HCT116 (cell line): ENCODE data around the gene LMNA. TPM values are rescaled to one million over a fixed set of nuclear protein-coding genes. Genes with fewer than 3 reads are reported as not detected.

Experiments used
- ATAC-seq: fragments of 200-7000 bp; cut with Tn5 transposase; 2 replicates; pipeline ENCODE4 v1.9.1; 2020; ENCODE audit warnings: mild to moderate bottlenecking, moderate library complexity
- BruUV-seq: library from RNA; stranded (reverse); fragments of 400-500 nt; replicated peaks from 2 replicates; lab custom pipeline; 2021; lab: Mats Ljungman, UMichigan
- CTCF ChIA-PET: fragments of 300-600 bp; sonication (Branson Sonifier 250); formaldehyde crosslinking; loops from one replicate; lab custom pipeline; 2021; ENCODE audit warnings: antibody characterized with exemption; lab: Charles Lee
- POLR2A ChIA-PET: fragments of 300-600, 350-600 bp; sonication (Branson Sonifier 250); formaldehyde crosslinking; loops from one replicate; lab custom pipeline; 2021; ENCODE audit warnings: antibody characterized with exemption; lab: Charles Lee
- RAD21 ChIA-PET, 2 experiments: fragments of 300-600 bp; sonication (Branson Sonifier 250); formaldehyde crosslinking; loops; one replicate each; lab custom pipeline; 2023; ENCODE audit warnings: low total read pairs in 2 of 2; ENCODE audit not compliant: uncharacterized antibody in 2 of 2, unreplicated experiment in 2 of 2, low non-redundant PET in 1 of 2; lab: Charles Lee
- DNase-seq: peaks from one replicate; pipeline ENCODE4 v3.0.0-alpha.2; 2010; ENCODE audit warnings: low read depth, low spot score
- H2AFZ ChIP-seq: fragments of 200-600 bp; shearing (Covaris generic), sonication (generic); 2 replicates; pipeline ENCODE4 v1.6.1; 2017; ENCODE audit warnings: low read depth, mixed run types, mixed read lengths, antibody characterized with exemption, low read length; ENCODE audit not compliant: poor library complexity, severe bottlenecking
- H3K27ac ChIP-seq: 2 replicates; pipeline ENCODE4 v1.5.1; 2012; ENCODE audit warnings: low read depth, low read length
- H3K27me3 ChIP-seq: fragments of 200-600 bp; sonication (generic); 2 replicates; pipeline ENCODE4 v1.6.1; 2016; ENCODE audit warnings: mixed run types, low read length, mixed read lengths; ENCODE audit not compliant: insufficient read depth
- H3K36me3 ChIP-seq, 2 experiments: fragments of 200-500 bp in 1 of 2; fragments of 200-600 bp in 1 of 2; sonication (Bioruptor generic) in 1 of 2; sonication (generic) in 1 of 2; 2 replicates each; pipeline versions ENCODE4 v1.5.1 to v1.6.1; 2014 to 2016; ENCODE audit warnings: low read length in 2 of 2, inconsistent platforms in 1 of 2, mixed read lengths in 1 of 2, mixed run types in 1 of 2; ENCODE audit not compliant: insufficient read depth in 2 of 2, control insufficient read depth in 1 of 2
- H3K4me1 ChIP-seq, 2 experiments: fragments of 200-600 bp in 1 of 2; sonication (generic) in 1 of 2; 2 replicates each; pipeline versions ENCODE4 v1.5.1 to v1.6.1; 2012 to 2017; ENCODE audit warnings: low read length in 2 of 2, inconsistent platforms in 1 of 2, mild to moderate bottlenecking in 1 of 2, mixed read lengths in 1 of 2, mixed run types in 1 of 2, moderate library complexity in 1 of 2; ENCODE audit not compliant: insufficient read depth in 2 of 2, control insufficient read depth in 1 of 2
- H3K4me2 ChIP-seq: fragments of 200-600 bp; sonication (generic); 2 replicates; pipeline ENCODE4 v1.6.1; 2017; ENCODE audit warnings: mixed run types, low read length, mixed read lengths
- H3K4me3 ChIP-seq, 2 experiments: fragments of 200-600 bp in 1 of 2; sonication (generic) in 1 of 2; replicated peaks in 1 of 2; 2 replicates each; pipeline ENCODE4 v1.5.1; 2011 to 2016; ENCODE audit warnings: low read length in 2 of 2, control low read depth in 1 of 2, low read depth in 1 of 2, mild to moderate bottlenecking in 1 of 2, mixed read lengths in 1 of 2, mixed run types in 1 of 2
- H3K79me2 ChIP-seq: fragments of 200-600 bp; sonication (generic); 2 replicates; pipeline ENCODE4 v1.6.1; 2017; ENCODE audit warnings: mild to moderate bottlenecking, mixed run types, low read length, moderate library complexity, mixed read lengths; ENCODE audit not compliant: insufficient read depth
- H3K9ac ChIP-seq: fragments of 200-600 bp; sonication (generic); 2 replicates; pipeline ENCODE4 v1.6.1; 2016; ENCODE audit warnings: low read length, mixed read lengths
- H3K9me2 ChIP-seq: fragments of 200-600 bp; sonication (generic), shearing (Covaris generic); 2 replicates; pipeline ENCODE4 v1.6.1; 2017; ENCODE audit warnings: mixed run types, mild to moderate bottlenecking, moderate library complexity; ENCODE audit not compliant: insufficient read depth
- H3K9me3 ChIP-seq, 2 experiments: fragments of 200-500 bp in 1 of 2; fragments of 200-600 bp in 1 of 2; sonication (Bioruptor generic) in 1 of 2; sonication (generic) in 1 of 2; 2 replicates each; pipeline ENCODE4 v1.6.1; 2014 to 2017; ENCODE audit warnings: low read length in 2 of 2, mixed read lengths in 2 of 2, inconsistent platforms in 1 of 2, low read depth in 1 of 2, mild to moderate bottlenecking in 1 of 2, mixed run types in 1 of 2, moderate library complexity in 1 of 2; ENCODE audit not compliant: control insufficient read depth in 1 of 2, insufficient read depth in 1 of 2
- H4K20me1 ChIP-seq: fragments of 200-600 bp; sonication (generic), shearing (Covaris generic); 2 replicates; pipeline ENCODE4 v1.6.1; 2017; ENCODE audit warnings: mixed run types, mild to moderate bottlenecking, moderate library complexity; ENCODE audit not compliant: insufficient read depth
- CEBPB ChIP-seq: IDR thresholded peaks from 2 replicates; pipeline ENCODE4 v1.6.1; 2012; ENCODE audit warnings: low read depth
- EGR1 ChIP-seq: IDR thresholded peaks from 2 replicates; pipeline ENCODE4 v1.6.1; 2012; ENCODE audit warnings: low read depth
- ELF1 ChIP-seq: IDR thresholded peaks from 2 replicates; pipeline ENCODE4 v1.6.1; 2012; ENCODE audit warnings: low read depth, borderline replicate concordance
- EZH2 ChIP-seq: fragments of 200-600 bp; sonication (generic); IDR thresholded peaks from 2 replicates; pipeline ENCODE4 v1.6.1; 2017; ENCODE audit warnings: antibody characterized with exemption, mixed run types
- EZH2phosphoT487 ChIP-seq: fragments of 200-600 bp; IDR thresholded peaks from 2 replicates; pipeline ENCODE4 v1.6.1; 2018; ENCODE audit warnings: antibody characterized with exemption, borderline replicate concordance
- FOSL1 ChIP-seq: IDR thresholded peaks from 2 replicates; pipeline ENCODE4 v1.6.1; 2012; ENCODE audit warnings: low read depth
- JUND ChIP-seq: IDR thresholded peaks from 2 replicates; pipeline ENCODE4 v1.6.1; 2012
- POLR2AphosphoS5 ChIP-seq: IDR thresholded peaks from 2 replicates; pipeline ENCODE4 v1.6.1; 2011; ENCODE audit warnings: mild to moderate bottlenecking, low read depth, low read length, moderate library complexity
- RAD21 ChIP-seq: IDR thresholded peaks from 2 replicates; pipeline ENCODE4 v1.6.1; 2012; ENCODE audit warnings: low read depth, mild to moderate bottlenecking
- SIN3A ChIP-seq: IDR thresholded peaks from 2 replicates; pipeline ENCODE4 v1.6.1; 2012; ENCODE audit warnings: low read depth
- SRF ChIP-seq: IDR thresholded peaks from 2 replicates; pipeline ENCODE4 v1.6.1; 2012; ENCODE audit warnings: low read depth
- TCF7L2 ChIP-seq: IDR thresholded peaks from 2 replicates; pipeline ENCODE4 v1.7.0; 2011; ENCODE audit warnings: borderline replicate concordance, inconsistent platforms; ENCODE audit not compliant: insufficient read depth, insufficient read length; ENCODE audit errors: extremely low read depth
- YY1 ChIP-seq: IDR thresholded peaks from 2 replicates; pipeline ENCODE4 v1.6.1; 2011; ENCODE audit warnings: low read length, low read depth, moderate library complexity, mild to moderate bottlenecking; ENCODE audit not compliant: insufficient replicate concordance; ENCODE audit errors: extremely low read depth
- intact Hi-C: fragments of 100-400 bp; cut with micrococcal nuclease; formaldehyde crosslinking; loops from 2 replicates; pipeline ENCODE4 v1.10.0; 2022
- total RNA-seq: library from RNA; stranded (reverse); gene quantifications from one replicate; pipeline ENCODE4 v1.2.1, GENCODE V29; 2021; ENCODE audit not compliant: unreplicated experiment
- TF ChIP-seq, protein P1 (sequence below): IDR thresholded peaks from 2 replicates; pipeline ENCODE4 v1.6.1; 2012
- TF ChIP-seq, protein P2 (sequence below), 3 experiments: fragments of 200-600 bp in 1 of 3; sonication (generic) in 1 of 3; IDR thresholded peaks in 2 of 3; conservative IDR thresholded peaks in 1 of 3; 2 replicates each; pipeline ENCODE4 v1.5.1; 2012 to 2017; ENCODE audit warnings: low read depth in 2 of 3, low read length in 2 of 3, antibody characterized with exemption in 1 of 3, borderline replicate concordance in 1 of 3, control low read depth in 1 of 3, mild to moderate bottlenecking in 1 of 3, mixed read lengths in 1 of 3, mixed run types in 1 of 3, moderate library complexity in 1 of 3; ENCODE audit not compliant: insufficient read depth in 1 of 3
- TF ChIP-seq, protein P3 (sequence below): IDR thresholded peaks from 2 replicates; pipeline ENCODE4 v1.6.1; 2012; ENCODE audit warnings: low read depth
- TF ChIP-seq, protein P4 (sequence below): IDR thresholded peaks from 2 replicates; pipeline ENCODE4 v1.6.1; 2012
- TF ChIP-seq, protein P5 (sequence below): IDR thresholded peaks from 2 replicates; pipeline ENCODE4 v1.6.1; 2011; ENCODE audit warnings: mild to moderate bottlenecking, low read length, moderate library complexity; ENCODE audit not compliant: insufficient replicate concordance; ENCODE audit errors: extremely low read depth

Gene LMNA
- total RNA-seq, 1 experiment from 2014 or later, result 528 TPM

DNA sequence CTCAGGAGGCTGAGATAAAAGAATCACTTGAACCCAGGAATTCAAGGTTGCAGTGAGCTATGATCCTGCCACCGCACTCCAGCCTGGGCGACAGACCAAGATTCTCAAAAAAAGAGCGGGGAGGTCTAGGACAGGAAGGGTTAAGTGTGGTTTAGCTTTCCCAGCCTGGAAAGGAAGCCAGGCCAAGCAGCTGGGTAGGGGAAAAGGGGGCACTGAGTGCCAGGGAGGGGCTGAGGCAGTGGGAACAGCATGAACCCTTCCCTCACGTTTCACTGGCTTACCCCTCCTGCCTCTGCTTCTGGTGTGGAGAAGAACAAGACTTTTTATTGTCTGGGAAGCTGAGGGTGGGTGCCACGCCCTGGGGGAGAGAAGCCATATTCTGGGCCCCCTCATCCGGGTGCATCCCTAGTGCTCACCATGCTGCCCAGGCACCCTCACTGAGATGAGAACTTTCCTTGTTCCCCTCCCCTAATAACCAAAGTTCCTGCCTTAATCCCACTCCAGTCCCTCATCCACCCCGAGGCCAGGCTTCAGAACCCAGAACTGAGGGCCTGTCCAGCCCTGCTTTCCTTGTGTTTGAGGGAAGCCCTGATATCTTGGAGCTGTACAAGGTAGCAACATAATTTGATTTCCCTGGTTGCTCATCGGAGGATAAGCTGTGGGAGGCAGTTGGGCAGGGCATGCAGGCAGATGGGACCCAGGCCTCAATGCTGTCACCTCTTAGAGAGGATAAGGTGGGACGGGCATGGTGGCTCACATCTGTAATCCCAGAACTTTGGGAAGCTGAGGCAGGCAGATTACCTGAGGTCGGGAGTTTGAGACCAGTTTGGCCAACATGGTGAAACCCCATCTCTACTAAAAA lies 2.0 kb upstream of the LMNA start:
- Histone ChIP-seq H3K36me3 (no peaks in the 10 kb centered on the region), H3K9ac (peak overlapping the region; percentile 42), H3K9me2 (no peaks in the 10 kb centered on the region), H3K9me3 (no peaks in the 10 kb centered on the region), H2AFZ (no peak overlapping the region), H3K27me3 (no peaks in the 10 kb centered on the region), H3K4me1 (peaks cover 51 to 77% of the 10 kb centered on the region in 2 experiments), H3K4me3 (no peak overlapping the region), H3K27ac (peak overlapping the region; percentile 41), H4K20me1 (no peaks in the 10 kb centered on the region; the same call in 1 of the 2 replicates), H3K79me2 (peaks cover 30% of the 10 kb centered on the region), H3K4me2 (peak overlapping the region; percentile 47)
- RAD21 ChIA-PET, result no interaction called here
- BruUV-seq, result no TSS peak
- POLR2A ChIA-PET, result interaction anchor here (1.0 to 5.3 kb wide), 4 partner anchors 9 to 18 kb away, joined by 3 to 50 read pairs (median 18); no protein-coding TSS in a partner anchor
- intact Hi-C loops, result no loop called here
- DNase-seq (no peak), ATAC-seq (no peak)
- CTCF ChIA-PET, result interaction anchor here (0.9 to 5.5 kb wide), 8 partner anchors 9 to 112 kb away, joined by 3 to 22 read pairs (median 6); no protein-coding TSS in a partner anchor
- TF ChIP-seq EGR1 (no peak), SRF (no peak), CEBPB (no peak), EZH2 (no peak), TCF7L2 (no peak), FOSL1 (no peak), JUND (no peak), EZH2phosphoT487 (no peak), YY1 (no peak), RAD21 (no peak), POLR2AphosphoS5 (no peak), ELF1 (no peak), SIN3A (no peak)
- TF ChIP-seq, protein P1, sequence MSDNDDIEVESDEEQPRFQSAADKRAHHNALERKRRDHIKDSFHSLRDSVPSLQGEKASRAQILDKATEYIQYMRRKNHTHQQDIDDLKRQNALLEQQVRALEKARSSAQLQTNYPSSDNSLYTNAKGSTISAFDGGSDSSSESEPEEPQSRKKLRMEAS, result no peak
- TF ChIP-seq, protein P2, sequence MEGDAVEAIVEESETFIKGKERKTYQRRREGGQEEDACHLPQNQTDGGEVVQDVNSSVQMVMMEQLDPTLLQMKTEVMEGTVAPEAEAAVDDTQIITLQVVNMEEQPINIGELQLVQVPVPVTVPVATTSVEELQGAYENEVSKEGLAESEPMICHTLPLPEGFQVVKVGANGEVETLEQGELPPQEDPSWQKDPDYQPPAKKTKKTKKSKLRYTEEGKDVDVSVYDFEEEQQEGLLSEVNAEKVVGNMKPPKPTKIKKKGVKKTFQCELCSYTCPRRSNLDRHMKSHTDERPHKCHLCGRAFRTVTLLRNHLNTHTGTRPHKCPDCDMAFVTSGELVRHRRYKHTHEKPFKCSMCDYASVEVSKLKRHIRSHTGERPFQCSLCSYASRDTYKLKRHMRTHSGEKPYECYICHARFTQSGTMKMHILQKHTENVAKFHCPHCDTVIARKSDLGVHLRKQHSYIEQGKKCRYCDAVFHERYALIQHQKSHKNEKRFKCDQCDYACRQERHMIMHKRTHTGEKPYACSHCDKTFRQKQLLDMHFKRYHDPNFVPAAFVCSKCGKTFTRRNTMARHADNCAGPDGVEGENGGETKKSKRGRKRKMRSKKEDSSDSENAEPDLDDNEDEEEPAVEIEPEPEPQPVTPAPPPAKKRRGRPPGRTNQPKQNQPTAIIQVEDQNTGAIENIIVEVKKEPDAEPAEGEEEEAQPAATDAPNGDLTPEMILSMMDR (IDR thresholded peaks at IDR 0.05 in 2 of 3, conservative IDR thresholded peaks at IDR 0.05 in 1 of 3; ENCODE audit: borderline replicate concordance in 1 of 3, insufficient read depth in 1 of 3, low read depth in 2 of 3, low read length in 2 of 3), result no peak
- TF ChIP-seq, protein P3, sequence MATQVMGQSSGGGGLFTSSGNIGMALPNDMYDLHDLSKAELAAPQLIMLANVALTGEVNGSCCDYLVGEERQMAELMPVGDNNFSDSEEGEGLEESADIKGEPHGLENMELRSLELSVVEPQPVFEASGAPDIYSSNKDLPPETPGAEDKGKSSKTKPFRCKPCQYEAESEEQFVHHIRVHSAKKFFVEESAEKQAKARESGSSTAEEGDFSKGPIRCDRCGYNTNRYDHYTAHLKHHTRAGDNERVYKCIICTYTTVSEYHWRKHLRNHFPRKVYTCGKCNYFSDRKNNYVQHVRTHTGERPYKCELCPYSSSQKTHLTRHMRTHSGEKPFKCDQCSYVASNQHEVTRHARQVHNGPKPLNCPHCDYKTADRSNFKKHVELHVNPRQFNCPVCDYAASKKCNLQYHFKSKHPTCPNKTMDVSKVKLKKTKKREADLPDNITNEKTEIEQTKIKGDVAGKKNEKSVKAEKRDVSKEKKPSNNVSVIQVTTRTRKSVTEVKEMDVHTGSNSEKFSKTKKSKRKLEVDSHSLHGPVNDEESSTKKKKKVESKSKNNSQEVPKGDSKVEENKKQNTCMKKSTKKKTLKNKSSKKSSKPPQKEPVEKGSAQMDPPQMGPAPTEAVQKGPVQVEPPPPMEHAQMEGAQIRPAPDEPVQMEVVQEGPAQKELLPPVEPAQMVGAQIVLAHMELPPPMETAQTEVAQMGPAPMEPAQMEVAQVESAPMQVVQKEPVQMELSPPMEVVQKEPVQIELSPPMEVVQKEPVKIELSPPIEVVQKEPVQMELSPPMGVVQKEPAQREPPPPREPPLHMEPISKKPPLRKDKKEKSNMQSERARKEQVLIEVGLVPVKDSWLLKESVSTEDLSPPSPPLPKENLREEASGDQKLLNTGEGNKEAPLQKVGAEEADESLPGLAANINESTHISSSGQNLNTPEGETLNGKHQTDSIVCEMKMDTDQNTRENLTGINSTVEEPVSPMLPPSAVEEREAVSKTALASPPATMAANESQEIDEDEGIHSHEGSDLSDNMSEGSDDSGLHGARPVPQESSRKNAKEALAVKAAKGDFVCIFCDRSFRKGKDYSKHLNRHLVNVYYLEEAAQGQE, result no peak
- TF ChIP-seq, protein P4, sequence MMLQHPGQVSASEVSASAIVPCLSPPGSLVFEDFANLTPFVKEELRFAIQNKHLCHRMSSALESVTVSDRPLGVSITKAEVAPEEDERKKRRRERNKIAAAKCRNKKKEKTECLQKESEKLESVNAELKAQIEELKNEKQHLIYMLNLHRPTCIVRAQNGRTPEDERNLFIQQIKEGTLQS, result no peak
- TF ChIP-seq, protein P5, sequence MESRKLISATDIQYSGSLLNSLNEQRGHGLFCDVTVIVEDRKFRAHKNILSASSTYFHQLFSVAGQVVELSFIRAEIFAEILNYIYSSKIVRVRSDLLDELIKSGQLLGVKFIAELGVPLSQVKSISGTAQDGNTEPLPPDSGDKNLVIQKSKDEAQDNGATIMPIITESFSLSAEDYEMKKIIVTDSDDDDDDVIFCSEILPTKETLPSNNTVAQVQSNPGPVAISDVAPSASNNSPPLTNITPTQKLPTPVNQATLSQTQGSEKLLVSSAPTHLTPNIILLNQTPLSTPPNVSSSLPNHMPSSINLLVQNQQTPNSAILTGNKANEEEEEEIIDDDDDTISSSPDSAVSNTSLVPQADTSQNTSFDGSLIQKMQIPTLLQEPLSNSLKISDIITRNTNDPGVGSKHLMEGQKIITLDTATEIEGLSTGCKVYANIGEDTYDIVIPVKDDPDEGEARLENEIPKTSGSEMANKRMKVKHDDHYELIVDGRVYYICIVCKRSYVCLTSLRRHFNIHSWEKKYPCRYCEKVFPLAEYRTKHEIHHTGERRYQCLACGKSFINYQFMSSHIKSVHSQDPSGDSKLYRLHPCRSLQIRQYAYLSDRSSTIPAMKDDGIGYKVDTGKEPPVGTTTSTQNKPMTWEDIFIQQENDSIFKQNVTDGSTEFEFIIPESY, result no peak
